Endothelial cell of umbilical vein (primary cell): ENCODE data around the gene PPP2R2D. TPM values are rescaled to one million over a fixed set of nuclear protein-coding genes. Genes with fewer than 3 reads are reported as not detected.

Experiments
- BruUV-seq: library from RNA; stranded (reverse); fragments of 400-500 nt; replicated peaks from 2 replicates; lab custom pipeline; 2021; lab: Mats Ljungman, UMichigan
- CTCF ChIA-PET: fragments of 300-600, 350-600 bp; sonication (Branson Sonifier 250); formaldehyde crosslinking; loops from one replicate; lab custom pipeline; 2021; ENCODE audit warnings: antibody characterized with exemption, inconsistent platforms; lab: Charles Lee
- POLR2A ChIA-PET: fragments of 300-600, 350-600 bp; sonication (Branson Sonifier 250); formaldehyde crosslinking; loops from one replicate; lab custom pipeline; 2021; ENCODE audit warnings: antibody characterized with exemption, inconsistent platforms; lab: Charles Lee
- DNase-seq: peaks from one replicate; pipeline ENCODE4 v3.0.0-alpha.2; 2011; ENCODE audit warnings: low read depth, low spot score
- FAIRE-seq: peaks from 2 replicates; lab custom pipeline; 2011; peaks lifted over from hg19 to GRCh38; lab: Jason Lieb, UNC
- H2AFZ ChIP-seq: 2 replicates; pipeline ENCODE4 v1.6.0; 2012; ENCODE audit warnings: low read depth, low read length, control low read depth, inconsistent platforms
- H3K27ac ChIP-seq: 2 replicates; pipeline ENCODE4 v1.5.1; 2011; ENCODE audit warnings: low read depth, mild to moderate bottlenecking, control low read depth, low read length, moderate library complexity; ENCODE audit not compliant: insufficient read depth
- H3K27me3 ChIP-seq, 2 experiments: 2 replicates each; pipeline versions ENCODE4 v1.6.0 to v1.6.1; 2011; ENCODE audit warnings: low read length in 2 of 2, mixed read lengths in 1 of 2; ENCODE audit not compliant: control insufficient read depth in 2 of 2, insufficient read depth in 2 of 2
- H3K36me3 ChIP-seq, 2 experiments: 2 replicates in 1 of 2; 3 replicates in 1 of 2; pipeline ENCODE4 v1.5.1; 2011; ENCODE audit warnings: low read length in 2 of 2, mild to moderate bottlenecking in 1 of 2, moderate library complexity in 1 of 2; ENCODE audit not compliant: control insufficient read depth in 2 of 2, insufficient read depth in 2 of 2; ENCODE audit errors: extremely low read depth in 1 of 2
- H3K4me1 ChIP-seq: 3 replicates; pipeline ENCODE4 v1.5.1; 2011; ENCODE audit warnings: mild to moderate bottlenecking, low read length; ENCODE audit not compliant: control insufficient read depth, insufficient read depth; ENCODE audit errors: extremely low read depth
- H3K4me2 ChIP-seq: 2 replicates; pipeline ENCODE4 v1.6.1; 2011; ENCODE audit warnings: low read length, control low read depth, mixed read lengths; ENCODE audit not compliant: insufficient read depth
- H3K4me3 ChIP-seq, 3 experiments: fragments of 200-600 bp in 1 of 3; sonication (generic), shearing (Covaris generic) in 1 of 3; replicated peaks in 1 of 3; 2 replicates each; pipeline ENCODE4 v1.5.1; 2011 to 2016; ENCODE audit warnings: control low read depth in 3 of 3, low read length in 3 of 3, mild to moderate bottlenecking in 2 of 3, inconsistent platforms in 1 of 3, low read depth in 1 of 3, moderate library complexity in 1 of 3; ENCODE audit not compliant: insufficient read depth in 1 of 3
- H3K79me2 ChIP-seq: 2 replicates; pipeline ENCODE4 v1.6.0; 2012; ENCODE audit warnings: low read length, inconsistent platforms; ENCODE audit not compliant: control insufficient read depth, insufficient read depth
- H3K9ac ChIP-seq: replicated peaks from 2 replicates; pipeline ENCODE3; 2011; ENCODE audit warnings: low read length, control low read depth; ENCODE audit not compliant: insufficient read depth; ENCODE audit errors: extremely low read depth
- H3K9me1 ChIP-seq: replicated peaks from 3 replicates; pipeline ENCODE4 v1.6.0; 2011; ENCODE audit warnings: mild to moderate bottlenecking, low read length; ENCODE audit not compliant: control insufficient read depth, insufficient read depth; ENCODE audit errors: extremely low read depth
- H3K9me3 ChIP-seq: replicated peaks from 2 replicates; pipeline ENCODE4 v1.5.1; 2012; ENCODE audit warnings: low read length, inconsistent platforms; ENCODE audit not compliant: control insufficient read depth, insufficient read depth
- H4K20me1 ChIP-seq: replicated peaks from 2 replicates; pipeline ENCODE3; 2011; ENCODE audit warnings: mild to moderate bottlenecking, low read length; ENCODE audit not compliant: control insufficient read depth, insufficient read depth; ENCODE audit errors: extremely low read depth
- EZH2 ChIP-seq: IDR thresholded peaks from 2 replicates; pipeline ENCODE4 v1.6.1; 2012; ENCODE audit warnings: borderline replicate concordance, low read depth, mild to moderate bottlenecking, moderate library complexity, low read length, inconsistent platforms; ENCODE audit not compliant: severe bottlenecking
- FOS ChIP-seq: IDR thresholded peaks from 2 replicates; pipeline ENCODE4 v1.6.1; 2011; ENCODE audit warnings: mild to moderate bottlenecking, low read length, moderate library complexity, borderline replicate concordance; ENCODE audit not compliant: insufficient read depth
- GATA2 ChIP-seq: IDR thresholded peaks from 2 replicates; pipeline ENCODE4 v1.7.0; 2011; ENCODE audit warnings: low read depth, mild to moderate bottlenecking, moderate library complexity, mixed read lengths, low read length; ENCODE audit not compliant: insufficient read length, insufficient read depth
- JUN ChIP-seq: IDR thresholded peaks from 2 replicates; pipeline ENCODE4 v1.6.1; 2011; ENCODE audit warnings: borderline replicate concordance, low read depth; ENCODE audit not compliant: insufficient read length, insufficient read depth
- MAX ChIP-seq: IDR thresholded peaks from 2 replicates; pipeline ENCODE4 v1.6.1; 2011; ENCODE audit not compliant: insufficient read depth, insufficient read length
- MYC ChIP-seq: IDR thresholded peaks from one replicate; pipeline ENCODE4 v1.6.1; 2011; ENCODE audit warnings: mild to moderate bottlenecking, low read depth, low read length
- POLR2A ChIP-seq: IDR thresholded peaks from 2 replicates; pipeline ENCODE4 v1.6.1; 2012; ENCODE audit warnings: low read depth, mild to moderate bottlenecking, control low read depth, low read length
- POLR2AphosphoS5 ChIP-seq: IDR thresholded peaks from 2 replicates; pipeline ENCODE4 v1.6.1; 2012; ENCODE audit warnings: low read depth, mild to moderate bottlenecking, control low read depth, low read length, moderate library complexity; ENCODE audit not compliant: insufficient read depth
- dilution Hi-C: fragments of 300-500 bp; cut with MboI; formaldehyde crosslinking; loops from one replicate; pipeline ENCODE4 v1.15.0; 2019; ENCODE audit warnings: low sequenced_read_pairs; ENCODE audit not compliant: extremely low pct_ligation_motif_present
- intact Hi-C: fragments of 100-400 bp; cut with micrococcal nuclease; formaldehyde crosslinking; loops from one replicate; pipeline ENCODE4 v1.10.0; 2022
- polyA plus RNA-seq, 4 experiments: library from polyadenylated mRNA; depleted of rRNA in 3 of 4; stranded (reverse) in 3 of 4; unstranded in 1 of 4; fragments of >200 nt; gene quantifications; 2 replicates each; pipeline versions ENCODE4 v1.2.1 to v1.2.3, GENCODE V29; 2011 to 2012; ENCODE audit warnings: missing spikeins in 1 of 4
- total RNA-seq: library from RNA; stranded (reverse); gene quantifications from 2 replicates; pipeline ENCODE4 v1.2.3, GENCODE V29; 2021
- TF ChIP-seq, protein P1 (sequence below), 2 donors: IDR thresholded peaks; 1 replicate in 1 of 2; 2 replicates in 1 of 2; pipeline ENCODE4 v1.5.1; 2011; ENCODE audit warnings: low read length in 2 of 2, mild to moderate bottlenecking in 2 of 2, moderate library complexity in 2 of 2, control low read depth in 1 of 2, inconsistent platforms in 1 of 2, low read depth in 1 of 2; ENCODE audit not compliant: insufficient read depth in 1 of 2; ENCODE audit errors: extremely low read depth in 1 of 2

Gene PPP2R2D
- total and polyA plus RNA-seq, 2 donors (not counting 3 experiments of a cell fraction or from before 2014, with no cell fraction given), result 29.9 to 36.3 TPM

GRCh38 chr10:131920693-131921092 lies 19.9 kb downstream of the PPP2R2D start:
- H3K4me3 ChIP-seq, result no peak overlapping the region
- H3K36me3 ChIP-seq, result no peaks in the 10 kb centered on the region
- H3K79me2 ChIP-seq, result peaks cover 94% of the 10 kb centered on the region
- no peaks in the 10 kb centered on the region for H3K27me3 ChIP-seq
- FAIRE-seq (no peak), DNase-seq (no peak)
- intact Hi-C loops (no loop called here), dilution Hi-C loops (no loop called here)
- H3K27ac ChIP-seq, result no peak overlapping the region
- H3K9me3 ChIP-seq, result no peaks in the 10 kb centered on the region
- no peaks in the 10 kb centered on the region for H3K9me1 ChIP-seq
- no peak overlapping the region for H2AFZ ChIP-seq
- no peak overlapping the region for H3K9ac ChIP-seq
- no peak overlapping the region for H3K4me2 ChIP-seq
- BruUV-seq, result no TSS peak
- peaks cover 4% of the 10 kb centered on the region for H3K4me1 ChIP-seq
- CTCF ChIA-PET, result no interaction called here
- TF ChIP-seq GATA2, result no peak
- peaks cover 6% of the 10 kb centered on the region for H4K20me1 ChIP-seq
- POLR2A ChIA-PET, result no interaction called here

DNA sequence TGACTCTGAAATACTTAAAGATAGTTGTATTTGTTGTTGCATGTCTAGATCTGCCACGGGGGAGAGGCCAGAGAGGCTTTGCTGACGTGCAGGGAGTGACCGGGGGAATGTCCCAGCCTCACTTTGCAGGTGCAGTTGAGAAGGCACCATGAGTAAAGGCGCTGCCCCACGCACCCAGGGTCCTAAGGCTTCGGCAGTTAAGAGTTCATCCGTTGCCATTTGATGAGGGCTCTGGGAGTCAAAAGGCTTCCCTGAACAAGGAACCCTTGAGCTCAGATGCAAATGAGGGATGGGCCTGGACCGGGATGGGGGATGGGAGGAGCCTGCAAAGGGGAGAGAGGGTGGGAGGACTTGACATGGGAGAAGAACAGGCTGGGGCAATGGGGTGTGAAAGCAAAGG lies 20.4 kb downstream of the PPP2R2D start:
- no peak overlapping the region for H3K9ac ChIP-seq
- no peak for DNase-seq
- H3K4me1 ChIP-seq, result peaks cover 4% of the 10 kb centered on the region
- H3K27ac ChIP-seq, result no peak overlapping the region
- peaks cover 6% of the 10 kb centered on the region for H4K20me1 ChIP-seq
- no peak for FAIRE-seq
- H2AFZ ChIP-seq, result no peak overlapping the region
- no peaks in the 10 kb centered on the region for H3K36me3 ChIP-seq
- ChIA-PET POLR2A (no interaction called here), CTCF (no interaction called here)
- H3K9me1 ChIP-seq, result no peaks in the 10 kb centered on the region
- H3K27me3 ChIP-seq, result no peaks in the 10 kb centered on the region
- H3K4me2 ChIP-seq, result no peak overlapping the region
- peaks cover 94% of the 10 kb centered on the region for H3K79me2 ChIP-seq
- H3K4me3 ChIP-seq, result no peak overlapping the region
- TF ChIP-seq EZH2 (no peak), FOS (no peak), POLR2AphosphoS5 (no peak), MYC (no peak), JUN (no peak), POLR2A (no peak), MAX (no peak), GATA2 (no peak)
- TF ChIP-seq, protein P1, sequence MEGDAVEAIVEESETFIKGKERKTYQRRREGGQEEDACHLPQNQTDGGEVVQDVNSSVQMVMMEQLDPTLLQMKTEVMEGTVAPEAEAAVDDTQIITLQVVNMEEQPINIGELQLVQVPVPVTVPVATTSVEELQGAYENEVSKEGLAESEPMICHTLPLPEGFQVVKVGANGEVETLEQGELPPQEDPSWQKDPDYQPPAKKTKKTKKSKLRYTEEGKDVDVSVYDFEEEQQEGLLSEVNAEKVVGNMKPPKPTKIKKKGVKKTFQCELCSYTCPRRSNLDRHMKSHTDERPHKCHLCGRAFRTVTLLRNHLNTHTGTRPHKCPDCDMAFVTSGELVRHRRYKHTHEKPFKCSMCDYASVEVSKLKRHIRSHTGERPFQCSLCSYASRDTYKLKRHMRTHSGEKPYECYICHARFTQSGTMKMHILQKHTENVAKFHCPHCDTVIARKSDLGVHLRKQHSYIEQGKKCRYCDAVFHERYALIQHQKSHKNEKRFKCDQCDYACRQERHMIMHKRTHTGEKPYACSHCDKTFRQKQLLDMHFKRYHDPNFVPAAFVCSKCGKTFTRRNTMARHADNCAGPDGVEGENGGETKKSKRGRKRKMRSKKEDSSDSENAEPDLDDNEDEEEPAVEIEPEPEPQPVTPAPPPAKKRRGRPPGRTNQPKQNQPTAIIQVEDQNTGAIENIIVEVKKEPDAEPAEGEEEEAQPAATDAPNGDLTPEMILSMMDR (IDR thresholded peaks at IDR 0.05; ENCODE audit: extremely low read depth in 1 of 2, insufficient read depth in 1 of 2, low read depth in 1 of 2, low read length in 2 of 2), result no peak
- no peaks in the 10 kb centered on the region for H3K9me3 ChIP-seq
- BruUV-seq, result no TSS peak
- dilution Hi-C loops, result no loop called here
- intact Hi-C loops, result no loop called here
